Measurements from ENCODE around the gene KRT31.
"Not testable (repeated sequence)": the region's sequence is repeated elsewhere in the genome, so short reads cannot be mapped to it uniquely, and the experiment has no call there.

The KRT31 gene

DNA sequence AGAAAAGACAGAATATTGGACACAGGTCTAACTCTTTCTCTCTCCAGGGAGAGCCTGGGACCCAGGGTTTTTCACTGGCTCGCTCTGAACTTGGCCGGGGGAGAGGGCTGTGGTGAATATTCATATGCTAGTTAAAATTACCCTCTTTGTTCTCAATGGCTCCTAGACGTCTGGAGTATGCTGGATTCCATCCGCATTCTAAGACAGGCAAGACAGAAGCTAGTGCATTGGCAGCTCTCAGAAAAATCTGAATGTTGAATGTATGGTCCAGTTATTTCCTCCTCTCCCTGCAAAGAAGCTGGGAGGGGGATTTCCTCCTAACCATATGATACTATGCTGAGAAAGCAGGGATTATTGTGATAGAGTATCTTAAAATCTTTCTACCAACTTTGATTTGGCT, 9.7 kb downstream of the KRT31 start:
- DNase-seq (ENCODE audit: low spot score) = no peak

DNA sequence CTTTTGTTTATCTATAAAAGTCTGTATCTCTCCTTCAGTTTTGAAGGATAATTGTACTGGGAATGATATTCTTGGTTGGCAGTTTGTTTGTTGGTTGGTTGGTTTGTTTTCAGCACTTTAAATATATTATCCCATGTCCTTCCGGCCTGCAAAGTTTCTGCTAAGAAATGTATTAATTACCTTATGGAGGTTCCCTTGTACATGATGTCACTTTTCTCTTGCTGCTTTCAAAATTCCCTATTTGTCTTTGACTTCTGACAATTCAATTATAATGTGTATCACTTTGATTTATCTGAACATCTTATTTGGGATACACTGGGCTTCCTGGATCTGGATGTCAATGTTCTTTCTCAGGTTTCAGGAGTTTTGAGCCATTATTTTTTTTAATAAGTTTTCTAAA, 11.2 kb downstream of the KRT31 start:
- DNase-seq (ENCODE audit: low spot score) = no peak

DNA sequence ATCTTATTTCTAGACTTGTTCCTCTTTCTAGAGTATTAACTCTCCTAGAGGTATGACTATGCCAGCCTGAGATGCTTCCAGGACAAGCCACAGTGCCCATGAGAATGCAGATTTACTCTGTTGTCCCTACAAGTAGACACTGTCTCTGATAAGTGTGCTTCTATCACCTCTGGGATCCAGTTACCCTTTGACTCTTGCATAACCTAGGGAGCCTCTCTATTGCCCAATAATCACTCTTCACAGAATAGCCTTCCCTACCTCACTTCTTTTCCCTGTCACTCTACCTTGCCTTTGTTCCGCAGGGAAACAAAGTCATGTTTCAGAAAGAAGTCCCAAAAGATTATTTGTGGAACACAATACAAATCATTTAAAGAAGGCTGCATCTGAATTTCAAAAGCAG, 13.7 kb downstream of the KRT31 start:
- DNase-seq (ENCODE audit: low spot score) = no peak

DNA sequence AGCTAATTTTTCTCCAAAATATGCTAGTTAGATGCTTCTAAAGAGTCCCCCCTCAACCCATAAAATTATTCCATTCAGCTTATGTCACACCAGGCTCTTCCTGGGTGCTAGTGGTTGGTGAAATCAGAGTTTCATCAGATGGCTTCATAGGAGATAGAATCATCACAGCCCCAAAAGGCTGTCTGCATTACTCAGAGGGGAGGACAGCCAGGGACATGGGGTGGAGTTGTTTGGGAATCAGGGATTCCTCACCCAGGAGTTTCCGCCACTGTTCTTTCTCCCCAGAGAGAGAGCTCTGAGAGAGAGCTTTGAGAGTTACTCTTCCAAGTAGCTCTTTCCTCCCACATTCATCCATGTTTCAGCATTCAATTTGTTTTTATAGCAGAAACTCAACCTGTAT, 15.0 kb downstream of the KRT31 start:
- peak; percentile 78 for DNase-seq (ENCODE audit: low spot score)

DNA sequence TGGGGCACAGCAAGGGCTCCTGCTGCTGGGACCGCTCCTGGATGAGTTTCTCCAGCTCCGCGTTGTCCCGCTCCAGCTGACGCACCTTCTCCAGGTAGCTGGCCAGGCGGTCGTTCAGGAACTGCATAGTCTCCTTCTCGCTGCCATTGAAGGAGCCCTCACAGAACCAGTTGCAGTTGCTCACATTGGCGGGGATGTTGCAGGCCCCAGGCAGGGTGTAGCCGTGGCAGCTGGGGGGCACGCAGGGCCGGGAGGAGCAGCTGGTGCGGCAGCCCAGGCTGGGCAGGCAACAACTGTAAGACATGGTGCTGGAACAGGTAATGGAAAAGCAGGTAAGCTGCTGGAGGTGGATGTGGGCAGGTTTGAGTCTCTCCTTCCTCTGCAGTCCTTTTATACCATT, 15.5 kb downstream of the KRT31 start, which contains the start of gene KRT34:
Gene KRT34 (minus strand): TSS at position 364 of the 400 bp plus-strand sequence. CDS start 60 bp downstream, at position 304.
- not testable (repeated sequence) for DNase-seq (ENCODE audit: low spot score)

DNA sequence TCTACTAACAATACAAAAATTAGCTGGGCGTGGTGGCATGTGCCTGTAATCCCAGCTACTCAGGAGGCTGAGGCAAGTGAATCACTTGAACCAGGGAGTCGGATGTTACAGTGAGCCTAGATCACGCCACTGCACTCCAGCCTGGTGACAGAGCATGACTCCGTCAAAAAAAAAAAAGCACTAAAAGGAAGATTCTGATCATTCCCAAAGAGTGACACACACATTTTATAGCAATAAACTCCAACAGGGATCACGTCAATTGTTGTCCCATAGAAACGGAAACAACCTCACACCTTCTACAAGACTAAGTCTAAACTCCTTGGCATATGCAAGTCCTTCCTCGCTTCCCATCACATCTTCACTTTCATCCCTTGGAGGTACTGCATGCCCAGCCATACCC, 17.3 kb downstream of the KRT31 start:
- DNase-seq (ENCODE audit: low spot score) = peak; percentile 79

DNA sequence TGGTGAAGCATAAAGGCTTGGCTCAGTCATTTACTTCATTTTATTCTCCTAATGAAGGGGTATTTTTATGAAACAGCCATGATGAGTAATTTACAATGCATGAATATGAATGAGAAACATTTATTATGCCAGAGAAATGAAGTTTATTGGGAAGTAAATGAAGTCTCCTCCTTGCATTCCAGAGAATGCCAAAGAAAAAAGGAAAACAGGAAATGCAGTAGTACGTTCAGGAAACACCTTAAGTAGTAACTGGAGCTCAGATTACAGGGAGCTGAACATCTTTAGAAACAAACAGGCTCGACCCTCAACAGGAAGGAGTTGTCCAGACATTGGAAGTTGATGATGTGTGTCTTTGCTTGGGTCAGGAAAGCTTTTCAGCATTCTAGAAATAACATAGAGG, 19.9 kb downstream of the KRT31 start:
- DNase-seq (ENCODE audit: low spot score) = no peak

DNA sequence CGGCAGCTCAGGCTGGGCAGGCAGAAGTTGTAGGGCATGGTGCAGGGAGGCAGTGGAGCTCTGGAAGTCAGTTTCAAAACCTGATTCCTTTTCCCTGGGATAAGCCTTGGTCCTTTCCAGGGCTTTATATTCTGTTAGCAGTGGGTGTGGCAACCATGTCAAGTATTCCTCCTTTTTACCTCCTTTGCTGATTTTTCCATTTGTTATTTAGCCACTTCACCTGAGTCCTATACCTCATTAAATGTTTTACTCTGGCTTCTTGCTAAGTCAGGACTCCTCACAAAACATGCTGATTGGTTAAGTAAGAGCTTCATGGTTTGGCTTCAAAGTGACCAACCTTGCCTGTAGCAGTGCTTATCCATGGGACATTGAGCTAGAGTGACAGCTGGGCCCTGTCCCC, 27.7 kb downstream of the KRT31 start, which contains the start of gene KRT33B:
Gene KRT33B (minus strand): TSS at position 101 of the 400 bp plus-strand sequence. CDS start 63 bp downstream, at position 38.
- no peak for DNase-seq (ENCODE audit: low spot score)

DNA sequence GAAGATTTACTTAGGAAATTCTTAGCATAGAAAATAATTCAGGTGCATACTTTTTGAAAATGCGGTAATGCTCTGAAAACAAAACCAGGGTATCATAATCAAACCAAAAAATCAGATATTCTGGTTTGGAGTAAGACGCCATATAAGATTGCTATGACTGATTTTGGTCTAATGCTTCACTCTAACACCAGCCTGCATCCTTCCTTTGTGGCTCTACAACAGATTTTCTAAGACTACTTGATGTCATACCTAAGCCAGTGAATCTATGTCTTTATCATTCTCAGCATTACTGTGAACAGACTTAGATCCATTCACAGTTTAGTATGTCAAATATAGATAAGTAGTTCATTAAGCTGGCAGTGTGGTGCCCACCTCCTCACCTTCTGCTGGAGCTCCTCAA, 28.4 kb downstream of the KRT31 start:
- no peak for DNase-seq (ENCODE audit: low spot score)

DNA sequence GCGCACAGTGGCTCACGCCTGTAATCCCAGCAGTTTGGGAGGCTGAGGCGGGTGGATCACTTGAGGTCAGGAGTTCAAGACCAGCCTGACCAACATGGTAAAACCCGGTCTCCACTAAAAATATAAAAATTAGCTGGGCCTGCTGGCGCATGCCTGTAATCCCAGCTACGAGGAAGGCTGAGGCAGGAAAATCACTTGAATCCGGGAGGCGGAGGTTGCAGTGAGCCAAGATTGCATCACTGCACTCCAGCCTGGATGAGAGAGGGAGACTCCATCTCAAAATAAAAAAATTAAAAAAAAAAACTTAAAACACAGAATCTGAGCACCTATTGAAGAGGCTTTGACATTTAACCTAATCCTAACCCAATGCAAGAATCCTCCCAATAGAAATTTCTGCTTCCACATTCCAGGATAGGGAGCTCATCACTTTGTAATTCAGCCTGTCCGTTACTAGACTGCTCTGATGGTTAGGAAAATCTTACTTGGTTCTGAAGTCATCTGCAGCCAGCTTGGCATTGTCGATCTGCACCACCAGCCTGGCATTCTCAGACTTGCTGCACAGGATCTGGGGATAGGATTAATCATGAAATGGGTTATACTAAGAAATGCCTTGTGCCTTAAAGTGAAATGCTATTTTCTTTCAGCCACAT, 29.9 kb downstream of the KRT31 start:
- peak; percentile 93 for DNase-seq (ENCODE audit: low spot score)

DNA sequence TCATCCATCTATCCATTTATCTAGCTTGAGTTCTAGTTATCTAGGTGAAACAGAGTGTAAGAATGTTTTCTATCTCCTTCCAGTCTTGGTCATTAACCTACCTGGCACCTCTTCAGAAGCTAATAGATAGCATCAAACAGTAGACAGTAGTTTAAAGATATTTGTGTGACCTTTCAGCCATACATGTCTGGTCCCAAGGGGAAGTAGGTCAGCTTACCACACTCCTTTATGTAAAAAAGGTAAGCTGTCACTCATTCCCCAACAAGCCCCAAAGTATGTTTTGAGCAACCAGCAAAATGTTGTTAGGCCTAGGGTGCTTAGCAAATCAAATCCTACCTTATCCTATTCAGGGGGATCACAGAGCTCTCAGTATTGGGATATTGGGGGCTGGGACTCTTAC, 31.3 kb downstream of the KRT31 start:
- no peak for DNase-seq (ENCODE audit: low spot score)

DNA sequence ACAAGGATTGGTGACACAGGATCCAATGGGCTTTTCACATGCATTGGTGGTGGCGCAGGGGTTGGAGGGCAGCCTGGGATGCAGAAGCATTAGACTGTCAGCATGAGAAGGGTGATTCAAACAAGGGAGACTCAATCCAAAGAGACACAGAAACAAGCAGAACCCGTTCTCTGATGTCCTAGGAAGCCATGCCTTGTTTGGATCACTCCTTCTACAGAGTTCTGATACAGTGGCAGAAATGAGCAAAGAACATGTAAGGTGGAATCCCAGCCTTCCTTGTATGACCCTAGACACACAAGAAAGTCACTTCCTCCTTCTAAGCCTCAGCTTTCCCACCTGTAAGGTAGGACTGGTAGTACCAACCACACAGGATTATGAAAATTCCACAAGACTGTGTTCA, 33.5 kb downstream of the KRT31 start:
- DNase-seq (ENCODE audit: low spot score) = no peak

DNA sequence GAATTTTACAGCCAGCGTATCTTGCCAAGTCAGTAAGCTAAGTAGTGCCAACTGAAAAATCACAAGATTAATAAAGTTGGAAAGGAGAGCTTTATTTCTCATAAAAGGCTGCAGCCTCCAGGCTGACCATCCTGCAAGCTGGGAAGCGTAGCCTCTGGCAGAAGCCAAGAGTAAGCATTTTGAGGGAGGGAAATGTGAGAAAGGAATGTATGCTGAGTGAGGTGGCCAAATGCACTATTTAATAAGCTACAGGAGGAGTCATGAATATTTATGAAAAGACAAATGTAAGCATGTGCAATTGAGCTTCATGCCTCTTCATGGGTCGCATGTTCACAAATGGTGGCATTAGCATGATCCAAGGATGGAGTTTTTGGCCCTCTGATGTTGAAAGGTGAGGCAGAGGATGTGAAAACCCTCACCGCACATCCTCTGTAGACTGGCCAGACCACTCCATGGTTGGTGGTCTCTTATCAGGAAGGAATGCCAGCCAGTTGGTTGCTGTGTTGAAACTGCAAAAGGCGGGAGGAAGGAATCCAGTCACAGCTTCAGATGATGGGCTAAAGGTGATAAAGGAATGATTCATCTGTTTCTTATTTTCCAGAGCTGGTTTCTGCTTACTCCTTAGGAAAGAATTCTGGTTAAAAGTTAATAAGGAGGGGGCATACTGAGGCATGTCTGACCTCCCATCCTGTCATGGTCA, 37.0 kb downstream of the KRT31 start:
- peak; percentile 48 for DNase-seq (ENCODE audit: low spot score)

DNA sequence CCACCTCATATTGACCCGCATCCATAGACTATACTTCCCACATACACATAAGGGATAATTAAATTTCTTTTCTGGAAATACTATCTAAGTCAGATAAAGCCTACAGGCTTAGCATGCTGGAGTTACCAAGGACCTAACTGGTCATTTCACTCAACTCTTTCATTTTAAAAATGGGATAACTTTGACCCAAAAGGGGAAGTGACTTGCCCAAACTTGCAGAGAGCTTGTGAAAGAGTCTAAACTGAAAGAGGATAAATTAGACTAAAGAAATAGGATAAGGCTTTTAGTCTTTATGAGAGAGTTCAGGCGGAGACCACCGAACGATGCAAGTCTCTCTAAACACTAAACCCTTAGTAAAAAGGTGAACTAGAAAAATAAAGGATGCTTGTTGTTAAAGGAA, 42.9 kb downstream of the KRT31 start:
- no peak for DNase-seq (ENCODE audit: low spot score)

DNA sequence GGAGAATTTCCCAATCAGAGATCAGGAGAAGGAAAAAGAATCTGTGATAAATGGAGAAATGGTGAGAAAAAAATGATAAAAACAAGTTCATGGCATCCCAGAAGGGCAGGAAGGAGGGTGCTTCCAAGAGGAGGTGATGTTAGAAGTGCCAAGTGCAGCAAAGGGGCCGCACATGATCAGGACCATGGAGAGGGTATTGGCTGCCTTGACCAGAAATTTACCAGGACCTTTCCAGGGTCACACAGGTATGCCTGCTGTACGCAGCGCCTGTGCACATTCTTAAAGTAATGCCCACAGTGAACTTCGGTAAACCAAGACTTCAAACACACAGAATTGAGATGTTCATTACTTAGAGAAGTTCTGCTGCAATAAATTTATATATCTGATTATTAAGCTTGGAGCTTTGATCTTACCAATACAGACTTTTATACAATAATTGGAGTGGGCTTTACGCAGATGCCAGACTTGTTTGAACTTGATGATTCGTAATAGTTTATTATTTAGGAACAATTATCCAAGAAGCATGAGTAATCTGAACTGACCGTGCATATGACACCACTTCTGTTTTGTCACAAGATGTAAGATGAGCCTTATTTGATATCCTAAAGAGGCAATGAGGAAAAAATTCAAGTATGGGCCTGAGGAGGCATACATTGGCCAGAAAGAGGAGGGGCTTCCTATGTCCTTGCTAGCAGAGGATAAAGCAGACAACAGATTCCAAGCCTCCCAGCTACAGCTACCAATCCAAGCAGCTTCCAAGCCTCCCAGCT, 44.6 kb downstream of the KRT31 start:
- DNase-seq (ENCODE audit: low spot score) = no peak

DNA sequence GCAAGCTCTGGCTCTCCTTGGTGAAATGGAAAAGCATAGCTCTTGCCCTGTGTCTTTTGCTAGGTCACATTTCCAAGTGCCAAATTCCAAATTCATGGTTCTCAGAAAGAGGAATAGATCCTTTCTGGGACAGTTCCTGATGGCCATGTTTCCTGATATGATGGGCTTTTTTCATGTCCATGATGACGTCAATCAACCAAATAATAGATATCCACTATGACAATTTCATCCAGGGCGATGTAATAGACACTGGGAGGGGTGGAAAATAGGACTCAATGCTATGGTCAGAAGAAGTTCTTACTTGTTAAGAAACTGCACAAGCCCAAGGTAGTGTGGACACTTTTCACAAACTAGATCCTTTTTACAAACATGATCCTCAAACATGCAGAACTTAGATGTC, 46.2 kb downstream of the KRT31 start:
- DNase-seq (ENCODE audit: low spot score) = no peak

DNA sequence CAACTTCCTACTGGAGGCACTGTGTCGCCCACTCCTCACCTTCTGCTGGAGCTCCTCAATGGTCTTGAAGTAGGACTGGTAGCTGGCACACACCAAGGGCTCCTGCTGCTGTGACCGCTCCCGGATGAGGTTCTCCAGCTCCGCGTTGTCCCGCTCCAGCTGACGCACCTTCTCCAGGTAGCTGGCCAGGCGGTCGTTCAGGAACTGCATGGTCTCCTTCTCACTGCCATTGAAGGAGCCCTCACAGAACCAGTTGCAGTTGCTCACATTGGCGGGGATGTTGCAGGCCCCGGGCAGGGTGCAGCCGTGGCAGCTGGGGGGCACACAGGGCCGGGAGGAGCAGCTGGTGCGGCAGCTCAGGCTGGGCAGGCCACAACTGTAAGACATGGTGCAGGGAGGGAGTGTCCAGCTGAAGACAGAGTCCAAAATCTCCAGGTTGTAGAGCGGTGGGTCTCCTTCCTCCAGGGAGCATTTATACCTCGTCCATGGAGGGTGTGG, 47.0 kb downstream of the KRT31 start, which contains the start of gene KRT33A:
Gene KRT33A (minus strand): TSS at position 448 of the 498 bp plus-strand sequence. CDS start 61 bp downstream, at position 387.
- not testable (repeated sequence) for DNase-seq (ENCODE audit: low spot score)

DNA sequence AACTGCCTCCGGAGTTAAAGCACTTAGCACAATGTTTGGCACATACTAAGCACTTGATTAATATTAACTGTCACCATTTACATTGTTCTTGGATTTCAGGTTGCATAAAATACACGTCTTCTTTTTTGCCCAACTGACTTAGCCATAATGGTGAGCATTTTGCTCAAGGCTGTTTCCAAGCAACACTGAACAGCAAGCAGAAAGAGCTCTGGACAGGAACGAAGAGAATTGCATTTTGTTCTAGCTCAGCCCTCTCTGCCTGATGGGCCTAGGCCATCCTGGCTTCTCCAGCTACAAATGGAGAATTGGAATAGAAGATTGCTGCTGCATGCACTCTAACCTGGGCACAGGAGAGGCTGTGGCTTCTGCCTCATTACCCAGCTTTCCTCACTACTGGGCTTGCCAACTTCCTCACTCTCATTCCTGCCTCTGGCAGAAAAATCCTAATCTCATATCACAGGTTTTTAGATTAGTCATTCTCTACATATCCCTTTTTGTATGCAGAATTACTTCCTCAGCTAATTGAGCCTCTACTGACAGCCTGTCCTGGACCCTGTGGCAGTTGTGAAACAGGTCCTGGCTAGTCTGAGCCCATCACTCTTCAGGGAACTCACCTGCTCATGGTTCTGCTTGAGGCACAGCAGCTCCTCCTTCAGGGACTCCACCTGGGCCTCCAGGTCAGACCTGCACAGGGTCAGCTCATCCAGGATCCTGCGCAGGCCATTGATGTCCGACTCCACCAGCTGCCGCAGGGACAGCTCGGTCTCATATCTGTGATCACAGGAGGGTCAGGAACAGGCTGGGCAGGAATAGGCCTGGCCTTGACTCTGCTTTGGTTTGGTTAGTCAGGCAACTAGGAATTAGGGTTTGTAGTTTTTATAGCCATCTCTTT, 49.3 kb downstream of the KRT31 start:
- DNase-seq (ENCODE audit: low spot score) = no peak

DNA sequence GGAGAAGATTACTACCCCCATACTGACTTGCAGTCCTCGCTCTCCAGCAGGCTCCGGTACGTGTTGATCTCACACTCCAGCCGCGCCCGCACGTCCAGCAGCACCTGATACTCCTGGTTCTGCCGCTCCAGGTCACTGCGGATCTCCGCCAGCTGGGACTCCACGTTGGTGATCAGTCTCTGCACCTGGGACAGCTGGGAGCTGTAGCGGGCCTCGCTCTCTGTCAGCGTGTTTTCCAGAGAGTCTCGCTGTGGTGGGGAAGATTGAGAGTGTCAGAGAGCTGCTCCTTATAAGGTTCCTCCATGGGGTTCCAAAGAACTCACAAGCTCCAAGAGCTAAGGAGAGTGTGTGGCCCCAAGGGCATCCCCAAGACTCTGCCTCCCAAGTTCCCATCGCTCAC, 51.0 kb downstream of the KRT31 start:
- DNase-seq (ENCODE audit: low spot score) = not testable (repeated sequence)

DNA sequence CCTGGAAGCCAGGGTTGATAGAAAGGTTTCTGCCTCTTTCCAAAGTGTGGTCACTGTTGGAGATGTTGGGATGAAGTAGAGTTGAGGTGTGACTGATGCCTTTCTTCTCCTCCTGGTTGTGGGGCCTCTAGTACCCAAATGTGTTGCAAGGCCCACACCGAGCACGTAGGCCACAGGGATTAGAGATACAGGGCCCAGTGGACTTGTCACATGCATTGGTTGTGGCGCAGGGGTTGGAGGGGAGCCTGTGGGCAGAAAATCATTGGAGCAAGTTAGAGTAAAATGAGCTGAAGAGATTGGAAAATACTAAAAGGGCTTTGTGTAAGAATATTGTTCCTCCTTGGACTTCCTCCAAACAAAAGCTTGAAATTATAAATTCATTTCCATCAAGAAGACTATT, 51.4 kb downstream of the KRT31 start:
- no peak for DNase-seq (ENCODE audit: low spot score)

Data from AG08395 (cell line).